Mucosa of rectum (tissue), 2 donors: ENCODE measurements around the gene MFNG.

Experiments used
- H3K27ac ChIP-seq, 2 donors: one replicate each; pipeline ENCODE4 v1.7.0; 2013; ENCODE audit warnings: inconsistent platforms in 2 of 2, low read depth in 2 of 2, low read length in 2 of 2
- H3K27me3 ChIP-seq, 2 donors: one replicate each; pipeline ENCODE4 v1.7.0; 2013; ENCODE audit warnings: low read length in 2 of 2; ENCODE audit not compliant: control insufficient read depth in 2 of 2, insufficient read depth in 2 of 2
- H3K36me3 ChIP-seq, 2 donors: one replicate each; pipeline ENCODE4 v1.7.0; 2013; ENCODE audit warnings: low read length in 2 of 2; ENCODE audit not compliant: control insufficient read depth in 2 of 2, insufficient read depth in 2 of 2
- H3K4me1 ChIP-seq, 2 donors: one replicate each; pipeline ENCODE4 v1.7.0; 2013; ENCODE audit warnings: low read length in 2 of 2, mild to moderate bottlenecking in 1 of 2; ENCODE audit not compliant: control insufficient read depth in 2 of 2, insufficient read depth in 2 of 2
- H3K4me3 ChIP-seq, 2 donors: one replicate each; pipeline ENCODE4 v1.7.0; 2013; ENCODE audit warnings: low read length in 2 of 2
- H3K9ac ChIP-seq, 2 donors: one replicate each; pipeline ENCODE4 v1.7.0; 2013; ENCODE audit warnings: low read length in 2 of 2, low read depth in 1 of 2, mild to moderate bottlenecking in 1 of 2
- H3K9me3 ChIP-seq, 2 donors: one replicate each; pipeline ENCODE4 v1.7.0; 2013; ENCODE audit warnings: low read length in 2 of 2; ENCODE audit not compliant: control insufficient read depth in 2 of 2
- donor health status: healthy.
- donor health status: Normal muscosa, but diverticular disease.

MFNG gene

DNA sequence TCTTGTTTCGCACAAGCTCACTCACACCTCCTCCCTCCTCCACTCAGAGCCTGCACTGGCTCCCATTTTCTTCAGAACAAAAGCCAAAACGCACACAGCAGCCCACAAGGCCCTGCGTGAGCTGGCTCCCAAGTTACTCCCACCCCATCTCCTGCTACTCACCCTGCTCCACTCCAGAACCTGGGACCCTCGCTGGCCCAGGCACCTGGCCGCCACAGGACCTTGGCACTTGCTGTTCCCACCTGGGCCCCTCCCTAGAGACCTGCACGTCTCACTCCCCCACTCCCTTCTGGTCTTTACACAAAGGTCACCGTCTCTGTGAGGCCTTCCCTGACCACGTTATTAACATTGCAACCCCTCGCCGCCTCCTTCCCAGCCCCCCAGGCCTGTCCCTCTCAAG lies 945 bp upstream of the MFNG start:
- Histone ChIP-seq H3K27me3 (no peaks in the 10 kb centered on the region), H3K27ac (no peak overlapping the region), H3K9me3 (no peaks in the 10 kb centered on the region), H3K9ac (no peak overlapping the region), H3K4me3 (no peak overlapping the region), H3K36me3 (peaks cover 6 to 7% of the 10 kb centered on the region in 2 donors), H3K4me1 (peaks cover 11 to 16% of the 10 kb centered on the region in 2 donors)

DNA sequence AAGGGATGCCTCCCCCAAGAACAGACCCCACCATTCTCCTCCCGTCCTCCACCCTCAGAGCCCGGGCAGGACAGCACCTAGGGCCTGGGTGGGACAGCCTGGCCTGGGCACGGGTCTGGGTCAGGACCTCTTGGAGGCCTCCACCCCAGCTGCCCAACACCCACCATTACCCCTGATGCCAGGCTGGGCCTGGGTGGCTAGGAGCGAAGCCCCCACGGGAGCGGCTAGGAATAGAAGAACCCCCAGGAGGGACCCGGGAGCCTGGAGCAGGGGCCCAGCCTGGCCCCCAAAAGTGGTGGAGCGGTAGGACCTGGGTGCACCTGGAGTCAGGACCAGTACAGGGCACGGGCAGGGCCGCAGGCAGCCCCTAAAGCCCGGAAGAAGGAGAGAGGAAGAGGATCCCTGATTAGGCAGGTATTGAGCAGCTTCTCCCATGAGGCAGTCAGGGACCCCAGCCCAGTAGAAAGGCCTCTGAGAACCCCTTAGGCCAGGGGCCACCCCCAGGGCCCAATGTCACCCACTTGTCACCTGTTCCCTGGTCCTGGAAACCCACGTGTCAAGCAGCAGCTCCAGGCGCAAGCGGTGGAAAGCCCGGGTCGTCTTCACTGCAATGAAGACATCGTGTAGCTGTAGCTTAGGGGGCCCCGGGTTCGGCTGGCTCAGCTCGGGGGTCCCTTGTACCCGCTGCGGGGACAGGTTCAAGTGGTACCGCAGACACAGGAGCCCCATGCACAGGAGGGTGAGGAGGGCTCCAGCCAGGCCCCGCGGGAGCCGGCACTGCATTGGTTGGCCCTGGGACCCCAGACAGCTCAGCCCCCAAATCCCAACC lies 575 bp downstream of the MFNG start:
- Histone ChIP-seq H3K9ac (peak overlapping the region; percentile 56 to 70), H3K36me3 (peaks cover 4 to 5% of the 10 kb centered on the region in 2 donors), H3K27ac (peak overlapping the region; percentile 70 to 83), H3K9me3 (no peaks in the 10 kb centered on the region), H3K27me3 (no peaks in the 10 kb centered on the region), H3K4me1 (peaks cover 12% of the 10 kb centered on the region in 2 donors), H3K4me3 (peak overlapping the region; percentile 58 to 76)

DNA sequence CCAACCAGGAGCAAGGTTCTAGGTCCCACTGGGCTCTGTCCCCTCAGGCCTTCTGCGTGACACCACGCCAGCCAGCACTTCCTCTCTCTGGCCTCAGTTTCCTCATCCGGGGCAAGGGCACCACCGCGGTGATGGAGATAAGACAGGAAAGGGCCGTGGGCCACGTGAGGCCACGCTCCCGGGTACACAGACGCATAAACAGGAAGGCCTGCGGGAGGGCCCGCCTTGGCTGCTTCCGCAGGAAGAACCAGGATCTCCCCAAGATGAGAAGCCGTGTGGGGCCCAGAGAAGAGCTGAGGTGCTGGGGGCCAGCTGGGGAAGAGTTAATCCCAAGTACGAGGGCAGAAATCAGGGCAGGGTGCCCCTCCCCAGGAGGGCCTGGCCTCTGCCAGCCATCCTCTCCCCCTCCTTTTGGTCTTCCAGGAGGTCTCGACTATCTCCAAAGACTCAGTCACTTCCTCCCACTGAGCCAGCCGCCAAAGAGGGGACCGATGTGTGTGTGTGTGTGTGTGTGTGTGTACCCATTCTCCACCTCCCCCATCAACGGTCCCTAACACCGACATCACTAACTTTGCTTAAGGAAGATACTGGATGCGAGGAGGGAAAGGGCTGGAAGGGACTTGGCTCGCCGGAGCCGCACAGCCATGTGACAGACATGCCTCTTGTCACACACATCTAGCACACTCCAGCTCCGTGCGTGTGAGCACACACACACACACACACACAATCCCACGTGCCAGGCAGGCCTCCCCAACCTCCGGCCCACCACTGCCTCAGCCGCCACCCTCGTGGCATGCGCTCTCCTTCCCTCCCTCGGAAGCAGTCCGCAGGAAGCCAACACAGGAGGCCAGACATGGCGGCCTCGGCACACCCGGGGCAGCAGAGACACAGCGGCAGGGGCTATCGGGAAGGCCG lies 1.4 kb downstream of the MFNG start:
- Histone ChIP-seq H3K4me1 (peaks cover 12% of the 10 kb centered on the region in 2 donors), H3K4me3 (peak overlapping the region; percentile 58 to 76), H3K9ac (peak overlapping the region; percentile 56 to 70)

DNA sequence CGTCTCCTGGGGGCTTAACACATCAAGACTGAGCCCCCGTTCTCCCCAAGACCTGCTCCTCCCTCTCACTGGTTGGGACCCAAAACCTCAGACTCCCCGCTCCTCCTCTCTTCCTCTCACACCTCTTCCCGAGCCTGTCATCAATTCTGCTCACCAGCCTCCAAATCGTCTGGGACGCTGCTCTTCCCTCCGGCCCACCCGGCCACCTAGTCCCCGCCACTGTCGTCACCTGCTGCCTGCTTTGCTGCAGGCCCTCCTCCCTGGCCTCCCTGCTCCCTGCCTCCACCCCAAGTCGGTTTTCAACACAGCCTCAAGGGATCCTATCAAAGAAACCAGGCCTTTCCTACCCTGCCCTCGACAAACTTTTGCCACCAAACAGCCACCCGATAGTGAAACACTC lies 3.1 kb downstream of the MFNG start:
- no peak overlapping the region for H3K4me3 ChIP-seq
- no peaks in the 10 kb centered on the region for H3K36me3 ChIP-seq
- peaks cover 12% of the 10 kb centered on the region in 2 donors for H3K4me1 ChIP-seq
- H3K27ac ChIP-seq: no peak overlapping the region
- no peaks in the 10 kb centered on the region for H3K9me3 ChIP-seq
- H3K9ac ChIP-seq: no peak overlapping the region
- H3K27me3 ChIP-seq: no peaks in the 10 kb centered on the region

More for the DNA sequence above, 1.4 kb downstream of the MFNG start:
- peaks cover 2 to 3% of the 10 kb centered on the region in 2 donors for H3K36me3 ChIP-seq
- H3K9me3 ChIP-seq: no peaks in the 10 kb centered on the region
- H3K27me3 ChIP-seq: no peaks in the 10 kb centered on the region
- H3K27ac ChIP-seq: peak overlapping the region; percentile 70 to 83

DNA sequence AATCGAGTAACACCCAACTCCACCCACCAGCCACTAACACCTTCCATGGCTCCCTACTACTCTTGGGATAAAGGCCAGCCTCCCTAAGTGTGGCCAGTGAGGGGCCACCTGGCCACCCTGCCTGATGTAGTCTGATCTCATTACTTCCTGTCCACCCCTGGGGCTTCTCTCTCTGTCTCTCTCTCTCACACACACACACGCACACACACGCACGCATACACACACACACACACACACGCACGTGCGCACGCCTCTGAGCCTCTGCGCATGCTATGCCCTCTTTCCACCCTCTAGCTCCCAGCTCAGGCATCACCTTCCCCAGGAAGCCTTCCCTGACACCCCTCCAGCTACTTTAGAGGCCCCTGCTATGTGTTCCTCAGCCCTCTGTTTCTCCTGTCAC lies 3.9 kb downstream of the MFNG start:
- Histone ChIP-seq H3K27me3 (no peaks in the 10 kb centered on the region), H3K9ac (no peak overlapping the region), H3K4me1 (peaks cover 12% of the 10 kb centered on the region in 2 donors), H3K9me3 (no peaks in the 10 kb centered on the region), H3K36me3 (peaks cover 0 to 3% of the 10 kb centered on the region in 2 donors), H3K27ac (no peak overlapping the region), H3K4me3 (no peak overlapping the region)

DNA sequence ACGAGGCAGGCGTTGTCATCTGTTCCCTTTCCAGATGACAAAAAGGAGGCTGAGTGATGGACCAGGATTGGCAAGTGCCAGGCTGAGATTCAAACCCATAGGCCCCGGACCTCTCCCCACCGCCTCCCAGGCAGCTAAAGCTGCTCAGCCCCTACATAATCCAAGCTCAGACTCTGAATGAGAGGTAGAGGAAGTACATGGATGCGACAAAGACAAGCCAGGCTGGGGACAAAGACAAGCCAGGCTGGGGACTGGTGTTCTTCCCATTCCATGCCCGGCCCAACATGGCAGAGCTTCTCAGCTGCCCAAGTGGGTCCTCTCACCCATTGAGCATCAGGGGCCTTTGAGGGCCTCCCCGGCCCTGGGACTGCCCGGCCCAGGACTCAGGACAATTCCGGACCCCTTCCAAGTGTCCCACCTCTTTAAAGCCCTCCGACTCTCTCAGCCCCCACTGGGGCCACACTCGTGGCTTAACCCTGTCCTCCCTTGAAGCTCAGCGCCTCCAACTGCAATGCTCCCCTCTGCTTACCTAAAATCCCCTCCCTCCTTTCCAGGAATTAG lies 4.8 kb downstream of the MFNG start:
- H3K9ac ChIP-seq: no peak overlapping the region
- H3K36me3 ChIP-seq: peaks cover 0 to 3% of the 10 kb centered on the region in 2 donors
- H3K9me3 ChIP-seq: no peaks in the 10 kb centered on the region
- H3K4me1 ChIP-seq: peaks cover 6 to 8% of the 10 kb centered on the region in 2 donors
- H3K27ac ChIP-seq: no peak overlapping the region
- no peak overlapping the region for H3K4me3 ChIP-seq
- H3K27me3 ChIP-seq: no peaks in the 10 kb centered on the region

DNA sequence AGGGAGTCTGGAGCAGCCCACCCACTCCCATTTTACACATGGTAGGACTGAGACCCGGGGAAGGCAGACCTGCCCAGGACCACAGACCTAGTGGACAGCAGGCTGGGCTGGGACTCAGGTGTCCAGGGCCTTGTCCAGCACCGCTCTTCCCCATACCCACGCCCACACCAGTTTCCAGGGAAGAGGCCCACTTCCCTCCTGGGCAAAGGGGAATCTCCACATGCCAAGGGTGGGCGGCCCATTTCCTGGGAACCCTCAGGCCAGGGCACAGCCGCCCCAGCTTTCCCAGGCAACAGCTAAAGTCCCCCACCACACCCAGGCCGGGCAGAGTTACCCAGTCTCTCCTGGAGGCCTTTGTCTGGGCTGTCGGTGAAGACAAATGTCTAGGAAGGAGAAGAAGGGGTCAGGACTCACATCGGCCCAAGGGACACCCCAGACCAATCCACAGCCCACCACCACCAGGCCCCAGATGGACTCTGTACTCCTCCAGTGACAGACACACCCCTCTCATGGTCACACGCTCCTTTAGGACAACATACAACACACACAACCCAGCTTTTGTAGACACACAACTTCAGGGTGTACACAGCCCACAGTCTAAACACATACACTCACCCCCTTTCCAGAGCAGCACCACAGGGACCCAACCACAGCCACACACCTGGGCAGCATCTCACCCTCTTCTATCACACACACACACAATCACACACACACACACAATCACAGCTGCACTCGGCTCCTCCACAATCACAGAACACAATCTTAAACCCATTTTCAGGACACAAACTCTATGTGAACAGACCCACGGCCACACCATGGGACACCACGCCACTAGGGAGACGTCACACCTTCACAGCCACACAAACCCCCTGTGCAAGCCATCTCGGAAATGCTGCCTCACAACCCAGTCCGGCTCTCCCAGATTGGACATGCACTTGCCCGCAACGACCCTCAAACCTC lies 5.5 kb downstream of the MFNG start:
- H3K9me3 ChIP-seq: no peaks in the 10 kb centered on the region
- no peak overlapping the region for H3K4me3 ChIP-seq
- H3K27ac ChIP-seq: no peak overlapping the region
- H3K36me3 ChIP-seq: peaks cover 0 to 3% of the 10 kb centered on the region in 2 donors
- H3K4me1 ChIP-seq: peaks cover 5 to 7% of the 10 kb centered on the region in 2 donors
- no peaks in the 10 kb centered on the region for H3K27me3 ChIP-seq
- no peak overlapping the region for H3K9ac ChIP-seq

DNA sequence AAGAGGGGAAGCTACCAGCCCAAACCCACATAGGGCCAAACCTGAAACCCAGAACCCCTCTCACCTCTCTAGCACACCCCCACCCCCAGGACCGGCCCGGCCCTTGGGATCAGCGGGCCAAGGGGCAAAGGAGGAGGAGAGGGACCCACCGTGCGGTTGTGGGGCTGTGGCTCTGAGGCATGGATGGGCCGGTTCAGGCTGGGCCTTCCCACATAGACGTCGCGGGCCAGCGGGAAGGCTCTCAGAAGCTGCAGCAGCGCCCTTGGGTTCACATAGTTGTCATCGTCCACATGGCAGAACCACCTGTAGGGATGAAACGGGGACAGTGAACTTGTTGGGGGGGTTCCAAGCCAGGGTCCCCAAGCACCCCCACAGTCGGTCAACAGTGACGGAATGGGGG lies 7.0 kb downstream of the MFNG start:
- Histone ChIP-seq H3K27ac (no peak overlapping the region), H3K36me3 (peaks cover 0 to 6% of the 10 kb centered on the region in 2 donors), H3K27me3 (no peaks in the 10 kb centered on the region), H3K4me3 (no peak overlapping the region), H3K9ac (no peak overlapping the region), H3K4me1 (peaks cover 2 to 7% of the 10 kb centered on the region in 2 donors), H3K9me3 (no peaks in the 10 kb centered on the region)
